Measurements from ENCODE around the gene R3HDM2.
A peak's percentile ranks its signal among the peaks of the same experiment; 100 is the strongest.

R3HDM2 gene

GRCh38 chr12:57465747-57466505 lies 35.1 kb upstream of the R3HDM2 start:
- DNase-seq = no peak

GRCh38 chr12:57465030-57465746 lies 34.3 kb upstream of the R3HDM2 start:
- no peak for DNase-seq

- no peak for DNase-seq
Measured at GRCh38 chr12:57464569-57464968, 33.7 kb upstream of the R3HDM2 start.

GRCh38 chr12:57462912-57463253 lies 32.0 kb upstream of the R3HDM2 start:
- no peak for DNase-seq

- DNase-seq = peak; percentile 80
Measured at GRCh38 chr12:57462251-57462911, 31.5 kb upstream of the R3HDM2 start.

GRCh38 chr12:57461917-57462250 lies 31.0 kb upstream of the R3HDM2 start:
- DNase-seq = peak; percentile 38

- DNase-seq = peak; percentile 37
Measured at GRCh38 chr12:57461276-57461916, 30.6 kb upstream of the R3HDM2 start.

GRCh38 chr12:57460841-57461275 lies 30.0 kb upstream of the R3HDM2 start:
- DNase-seq = no peak

GRCh38 chr12:57460468-57460784 lies 29.6 kb upstream of the R3HDM2 start:
- no peak for DNase-seq

GRCh38 chr12:57459750-57460467 lies 29.1 kb upstream of the R3HDM2 start, which contains the start of gene GLI1:
TSS of gene GLI1 (plus strand) at chr12:57459785. CDS start at chr12:57463692, 3,907 bp downstream.
- DNase-seq = peak; percentile 72

- peak; percentile 91 for DNase-seq
Measured at GRCh38 chr12:57459055-57459749, 28.4 kb upstream of the R3HDM2 start.

- no peak for DNase-seq
Measured at GRCh38 chr12:57458665-57459054, 27.8 kb upstream of the R3HDM2 start.

GRCh38 chr12:57456737-57457490 lies 26.1 kb upstream of the R3HDM2 start:
- no peak for DNase-seq

- DNase-seq = no peak
Measured at GRCh38 chr12:57456145-57456700, 25.4 kb upstream of the R3HDM2 start.

- DNase-seq = no peak
Measured at GRCh38 chr12:57455374-57456144, 24.7 kb upstream of the R3HDM2 start.

- no peak for DNase-seq
Measured at GRCh38 chr12:57454566-57455373, 23.9 kb upstream of the R3HDM2 start, which contains the start of gene INHBE. TSS of gene INHBE (plus strand) at chr12:57455307. CDS start at chr12:57455537, 230 bp downstream.

- no peak for DNase-seq
Measured at GRCh38 chr12:57454213-57454565, 23.3 kb upstream of the R3HDM2 start.

- DNase-seq = peak; percentile 65
Measured at GRCh38 chr12:57452937-57453509, 22.2 kb upstream of the R3HDM2 start.

Data from midbrain (tissue), 1 donor.